ENCODE data around the gene RPL12.

RPL12 gene

DNA sequence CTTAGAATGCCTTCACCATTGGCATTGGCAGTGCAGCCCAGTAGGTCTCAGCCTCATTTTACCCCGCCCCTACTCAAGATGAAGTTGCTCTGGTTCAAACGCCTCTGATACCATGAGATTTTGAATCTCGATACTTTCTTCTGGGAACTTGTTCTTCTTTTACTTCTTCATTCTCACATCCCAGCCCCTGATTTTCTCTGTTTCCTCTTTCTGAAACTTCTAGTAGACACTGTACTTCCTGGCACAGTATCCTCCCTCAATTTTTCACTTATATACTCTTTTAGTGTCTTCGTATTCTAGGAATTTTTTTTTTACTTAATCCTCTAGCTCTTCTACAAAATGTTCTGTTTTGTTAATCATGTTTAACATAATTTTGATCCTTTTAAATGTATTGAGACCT lies 40.1 kb downstream of the RPL12 start:
- no peak overlapping the region for H3K9ac ChIP-seq (ENCODE audit: low read depth, low read length)
- DNase-seq: no peak

DNA sequence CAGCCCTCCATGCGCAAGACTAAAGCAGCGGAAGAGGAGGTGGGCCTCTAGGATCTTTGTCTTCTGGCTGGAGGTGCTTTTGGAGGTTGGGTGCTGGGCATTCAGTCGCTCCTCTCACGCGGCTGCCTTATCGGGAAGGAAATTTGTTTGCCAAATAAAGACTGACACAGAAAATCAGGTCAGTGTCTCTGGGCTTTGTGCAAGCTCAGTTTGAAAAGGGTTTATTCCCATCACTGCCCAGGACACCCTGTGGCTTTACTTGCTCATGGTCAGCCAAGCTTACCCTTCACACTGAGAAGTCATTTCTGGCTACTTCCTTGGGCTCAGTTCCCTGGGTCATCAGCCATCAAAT lies 43.7 kb downstream of the RPL12 start:
- no peak for DNase-seq
- H3K27me3 ChIP-seq (ENCODE audit: insufficient read depth, low read length, poor library complexity): peaks cover 25% of the 10 kb centered on the region
- no peak for ATAC-seq (ENCODE audit: insufficient read depth, low read depth)
- no peak overlapping the region for H3K4me2 ChIP-seq (ENCODE audit: insufficient read depth, low read length)
- no peak overlapping the region for H3K9ac ChIP-seq (ENCODE audit: low read depth, low read length)
- no peaks in the 10 kb centered on the region for H3K79me2 ChIP-seq (ENCODE audit: insufficient read depth, low read length)
- no peak overlapping the region for H2AFZ ChIP-seq (ENCODE audit: low read depth, low read length)
- H3K4me1 ChIP-seq (ENCODE audit: insufficient read depth, low read length): no peaks in the 10 kb centered on the region
- no peak for TF ChIP-seq EZH2 (IDR thresholded peaks at IDR 0.05; ENCODE audit: borderline replicate concordance, low read depth, low read length, severe bottlenecking)
- TF ChIP-seq, protein P1, sequence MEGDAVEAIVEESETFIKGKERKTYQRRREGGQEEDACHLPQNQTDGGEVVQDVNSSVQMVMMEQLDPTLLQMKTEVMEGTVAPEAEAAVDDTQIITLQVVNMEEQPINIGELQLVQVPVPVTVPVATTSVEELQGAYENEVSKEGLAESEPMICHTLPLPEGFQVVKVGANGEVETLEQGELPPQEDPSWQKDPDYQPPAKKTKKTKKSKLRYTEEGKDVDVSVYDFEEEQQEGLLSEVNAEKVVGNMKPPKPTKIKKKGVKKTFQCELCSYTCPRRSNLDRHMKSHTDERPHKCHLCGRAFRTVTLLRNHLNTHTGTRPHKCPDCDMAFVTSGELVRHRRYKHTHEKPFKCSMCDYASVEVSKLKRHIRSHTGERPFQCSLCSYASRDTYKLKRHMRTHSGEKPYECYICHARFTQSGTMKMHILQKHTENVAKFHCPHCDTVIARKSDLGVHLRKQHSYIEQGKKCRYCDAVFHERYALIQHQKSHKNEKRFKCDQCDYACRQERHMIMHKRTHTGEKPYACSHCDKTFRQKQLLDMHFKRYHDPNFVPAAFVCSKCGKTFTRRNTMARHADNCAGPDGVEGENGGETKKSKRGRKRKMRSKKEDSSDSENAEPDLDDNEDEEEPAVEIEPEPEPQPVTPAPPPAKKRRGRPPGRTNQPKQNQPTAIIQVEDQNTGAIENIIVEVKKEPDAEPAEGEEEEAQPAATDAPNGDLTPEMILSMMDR (IDR thresholded peaks at IDR 0.05; ENCODE audit: borderline replicate concordance, extremely low read depth, low read length, poor library complexity, severe bottlenecking): no peak
- H3K36me3 ChIP-seq (ENCODE audit: insufficient read depth, low read length): no peaks in the 10 kb centered on the region
- no peaks in the 10 kb centered on the region for H3K9me3 ChIP-seq (ENCODE audit: insufficient read depth, low read length, severe bottlenecking)
- H3K4me3 ChIP-seq (ENCODE audit: low read depth in 1 of 2, low read length in 2 of 2): no peak overlapping the region
- H3K27ac ChIP-seq (ENCODE audit: low read length): no peak overlapping the region
- peaks cover 51% of the 10 kb centered on the region for H4K20me1 ChIP-seq (ENCODE audit: insufficient read depth, low read length)

More for the DNA sequence above, 40.1 kb downstream of the RPL12 start:
- Histone ChIP-seq H3K4me1 (ENCODE audit: insufficient read depth, low read length) (no peaks in the 10 kb centered on the region), H3K36me3 (ENCODE audit: insufficient read depth, low read length) (no peaks in the 10 kb centered on the region), H3K27me3 (ENCODE audit: insufficient read depth, low read length, poor library complexity) (peaks cover 12% of the 10 kb centered on the region), H3K27ac (ENCODE audit: low read length) (no peak overlapping the region), H4K20me1 (ENCODE audit: insufficient read depth, low read length) (0 out of 2 replicates have a peak, but pooled peaks cover 18% of the 10 kb centered on the region), H3K4me3 (ENCODE audit: low read depth in 1 of 2, low read length in 2 of 2) (no peak overlapping the region), H3K4me2 (ENCODE audit: insufficient read depth, low read length) (no peak overlapping the region), H3K9me3 (ENCODE audit: insufficient read depth, low read length, severe bottlenecking) (no peaks in the 10 kb centered on the region), H3K79me2 (ENCODE audit: insufficient read depth, low read length) (no peaks in the 10 kb centered on the region), H2AFZ (ENCODE audit: low read depth, low read length) (no peak overlapping the region)
- TF ChIP-seq EZH2 (IDR thresholded peaks at IDR 0.05; ENCODE audit: borderline replicate concordance, low read depth, low read length, severe bottlenecking): no peak
- TF ChIP-seq, protein P1 (IDR thresholded peaks at IDR 0.05; ENCODE audit: borderline replicate concordance, extremely low read depth, low read length, poor library complexity, severe bottlenecking): no peak
- no peak for ATAC-seq (ENCODE audit: insufficient read depth, low read depth)

DNA sequence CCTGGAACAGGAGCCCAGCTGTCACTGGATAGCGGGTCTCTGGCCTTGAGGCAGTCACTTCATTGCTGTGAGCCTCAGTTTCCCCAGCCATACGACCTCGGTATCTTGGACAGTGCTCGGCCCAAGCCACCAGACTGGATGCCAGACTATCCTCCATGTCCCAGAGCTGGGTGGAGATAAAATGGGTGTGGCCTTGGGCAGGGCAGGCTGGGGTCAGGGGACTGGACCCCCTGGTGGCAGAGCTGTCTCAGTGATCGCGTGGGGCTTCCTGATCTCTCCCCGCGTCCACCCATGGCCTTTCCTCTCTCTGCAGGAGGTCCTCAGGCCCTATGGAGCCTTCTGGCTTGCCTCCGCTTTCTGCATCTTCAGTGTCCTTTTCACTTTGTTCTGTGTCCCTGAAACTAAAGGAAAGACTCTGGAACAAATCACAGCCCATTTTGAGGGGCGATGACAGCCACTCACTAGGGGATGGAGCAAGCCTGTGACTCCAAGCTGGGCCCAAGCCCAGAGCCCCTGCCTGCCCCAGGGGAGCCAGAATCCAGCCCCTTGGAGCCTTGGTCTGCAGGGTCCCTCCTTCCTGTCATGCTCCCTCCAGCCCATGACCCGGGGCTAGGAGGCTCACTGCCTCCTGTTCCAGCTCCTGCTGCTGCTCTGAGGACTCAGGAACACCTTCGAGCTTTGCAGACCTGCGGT lies 44.3 kb downstream of the RPL12 start:
- Histone ChIP-seq H2AFZ (ENCODE audit: low read depth, low read length) (no peak overlapping the region), H3K9ac (ENCODE audit: low read depth, low read length) (no peak overlapping the region), H3K27ac (ENCODE audit: low read length) (no peak overlapping the region), H3K27me3 (ENCODE audit: insufficient read depth, low read length, poor library complexity) (peaks cover 29% of the 10 kb centered on the region), H3K4me1 (ENCODE audit: insufficient read depth, low read length) (no peaks in the 10 kb centered on the region), H3K4me3 (ENCODE audit: low read depth in 1 of 2, low read length in 2 of 2) (no peak overlapping the region), H3K9me3 (ENCODE audit: insufficient read depth, low read length, severe bottlenecking) (no peaks in the 10 kb centered on the region), H3K4me2 (ENCODE audit: insufficient read depth, low read length) (no peak overlapping the region), H3K79me2 (ENCODE audit: insufficient read depth, low read length) (no peaks in the 10 kb centered on the region), H4K20me1 (ENCODE audit: insufficient read depth, low read length) (peaks cover 53% of the 10 kb centered on the region), H3K36me3 (ENCODE audit: insufficient read depth, low read length) (no peaks in the 10 kb centered on the region)
- DNase-seq (no peak), ATAC-seq (ENCODE audit: insufficient read depth, low read depth) (no peak)
- TF ChIP-seq, protein P1 (IDR thresholded peaks at IDR 0.05; ENCODE audit: borderline replicate concordance, extremely low read depth, low read length, poor library complexity, severe bottlenecking): no peak
- no peak for TF ChIP-seq EZH2 (IDR thresholded peaks at IDR 0.05; ENCODE audit: borderline replicate concordance, low read depth, low read length, severe bottlenecking)
